Measurements from ENCODE around the gene TMC2. TPM values are rescaled to one million over a fixed set of nuclear protein-coding genes. Genes with fewer than 3 reads are reported as not detected.

The TMC2 gene
- total RNA-seq, 1 experiment from 2014 or later: not detected

- H3K4me1 ChIP-seq (ENCODE audit: control insufficient read depth, insufficient read depth, low read length): no peaks in the 10 kb centered on the region
- no peak for ATAC-seq
- BruUV-seq (replicated peaks): no TSS peak
- TF ChIP-seq CTCF (IDR thresholded peaks at IDR 0.05): no peak
- no peak for TF ChIP-seq TCF7L2 (IDR thresholded peaks at IDR 0.05; ENCODE audit: low read depth, low read length)
- TF ChIP-seq REST (IDR thresholded peaks at IDR 0.05; ENCODE audit: insufficient read depth in 1 of 2, low read depth in 2 of 2, low read length in 1 of 2): no peak
- no peak for TF ChIP-seq POLR2AphosphoS5 (IDR thresholded peaks at IDR 0.05; ENCODE audit: low read depth, low read length)
- TF ChIP-seq SIN3A (IDR thresholded peaks at IDR 0.05; ENCODE audit: borderline replicate concordance, insufficient read depth, low read depth, low read length): no peak
- no peaks in the 10 kb centered on the region for H3K9me3 ChIP-seq (ENCODE audit: control insufficient read depth, insufficient read depth, low read depth, low read length)
- peaks cover 21% of the 10 kb centered on the region for H3K27me3 ChIP-seq (ENCODE audit: control insufficient read depth, insufficient read depth, low read length)
- in situ Hi-C loops (cut with HindIII; ENCODE audit: low pct_unique_long_range_greater_than_20kb, low sequenced_read_pairs) (no loop called here), intact Hi-C loops (cut with micrococcal nuclease; ENCODE audit: unreplicated experiment) (no loop called here)
- ChIA-PET CTCF (no interaction called here), POLR2A (no interaction called here)
- DNase-seq (ENCODE audit: low read depth, low spot score): no peak
- H3K36me3 ChIP-seq (ENCODE audit: control insufficient read depth, insufficient read depth, low read length): no peaks in the 10 kb centered on the region
- no peak overlapping the region for H3K4me3 ChIP-seq (ENCODE audit: low read depth in 2 of 2, low read length in 2 of 2)
- H3K27ac ChIP-seq (ENCODE audit: low read length): no peak overlapping the region
Measured at GRCh38 chr20:2617099-2617714, 80.8 kb downstream of the TMC2 start.

GRCh38 chr20:2618815-2619214, 82.4 kb downstream of the TMC2 start:
- CTCF ChIA-PET: no interaction called here
- Histone ChIP-seq H3K27ac (ENCODE audit: low read length) (no peak overlapping the region), H3K4me1 (ENCODE audit: control insufficient read depth, insufficient read depth, low read length) (no peaks in the 10 kb centered on the region), H3K36me3 (ENCODE audit: control insufficient read depth, insufficient read depth, low read length) (no peaks in the 10 kb centered on the region), H3K27me3 (ENCODE audit: control insufficient read depth, insufficient read depth, low read length) (peaks cover 10% of the 10 kb centered on the region), H3K4me3 (ENCODE audit: low read depth in 2 of 2, low read length in 2 of 2) (no peak overlapping the region), H3K9me3 (ENCODE audit: control insufficient read depth, insufficient read depth, low read depth, low read length) (no peaks in the 10 kb centered on the region)
- in situ Hi-C loops (cut with HindIII; ENCODE audit: low pct_unique_long_range_greater_than_20kb, low sequenced_read_pairs): no loop called here
- POLR2A ChIA-PET: no interaction called here
- ATAC-seq (no peak), DNase-seq (ENCODE audit: low read depth, low spot score) (no peak)
- no TSS peak for BruUV-seq (replicated peaks)
- TF ChIP-seq REST (IDR thresholded peaks at IDR 0.05; ENCODE audit: insufficient read depth in 1 of 2, low read depth in 2 of 2, low read length in 1 of 2) (no peak), POLR2AphosphoS5 (IDR thresholded peaks at IDR 0.05; ENCODE audit: low read depth, low read length) (no peak), TCF7L2 (IDR thresholded peaks at IDR 0.05; ENCODE audit: low read depth, low read length) (no peak), SIN3A (IDR thresholded peaks at IDR 0.05; ENCODE audit: borderline replicate concordance, insufficient read depth, low read depth, low read length) (no peak), CTCF (IDR thresholded peaks at IDR 0.05) (no peak)
- intact Hi-C loops (cut with micrococcal nuclease; ENCODE audit: unreplicated experiment): no loop called here
